Prostate gland (tissue), 2 donors: Measurements from ENCODE around the gene FAM107B. TPM values are rescaled to one million over a fixed set of nuclear protein-coding genes. Genes with fewer than 3 reads are reported as not detected.
"Not testable (repeated sequence)": the region's sequence is repeated elsewhere in the genome, so short reads cannot be mapped to it uniquely, and the experiment has no call there.

Source experiments
- DNase-seq: peaks from one replicate; pipeline ENCODE4 v3.0.0-alpha.2; 2019; ENCODE audit warnings: low spot score
- H3K27ac ChIP-seq, 2 donors: fragments of 200-600 bp; sonication (generic); 2 replicates each; pipeline ENCODE4 v1.5.1; 2017 to 2019
- H3K27me3 ChIP-seq: fragments of 200-600 bp; sonication (generic); replicated peaks from 2 replicates; pipeline ENCODE4 v1.5.1; 2019; ENCODE audit not compliant: insufficient read depth
- H3K36me3 ChIP-seq, 2 donors: fragments of 200-600 bp; sonication (generic); 1 replicate in 1 of 2; 2 replicates in 1 of 2; pipeline versions ENCODE4 v1.5.1 to v1.8.1; 2017 to 2019
- H3K4me1 ChIP-seq: fragments of 200-600 bp; sonication (generic); replicated peaks from 2 replicates; pipeline ENCODE4 v1.5.1; 2019
- H3K4me3 ChIP-seq, 2 donors: fragments of 200-600 bp; sonication (generic); 2 replicates each; pipeline ENCODE4 v1.5.1; 2017 to 2019
- H3K9me3 ChIP-seq: fragments of 200-600 bp; sonication (generic); 2 replicates; pipeline ENCODE4 v1.5.1; 2017
- CTCF ChIP-seq, 4 experiments: fragments of 200-600 bp in 2 of 4; fragments of 450-650 bp in 2 of 4; sonication (generic) in 2 of 4; IDR thresholded peaks; 1 replicate in 3 of 4; 2 replicates in 1 of 4; pipeline ENCODE4 v1.5.1; 2016 to 2019; ENCODE audit warnings: antibody characterized with exemption in 4 of 4, mild to moderate bottlenecking in 2 of 4, moderate library complexity in 2 of 4
- POLR2A ChIP-seq: fragments of 450-650 bp; IDR thresholded peaks from one replicate; pipeline ENCODE4 v1.6.1; 2016; ENCODE audit warnings: antibody characterized with exemption, mild to moderate bottlenecking
- POLR2AphosphoS5 ChIP-seq: sonication (generic); formaldehyde crosslinking; IDR thresholded peaks from one replicate; pipeline ENCODE4 v1.6.1; 2017; ENCODE audit warnings: antibody characterized with exemption
- WGBS: methylation state at CpG from one replicate; pipeline ENCODE4 v1.1.5; 2018; 5-methylcytosine and 5-hydroxymethylcytosine counted together
- intact Hi-C: fragments of 100-400 bp; cut with DNase I; formaldehyde crosslinking; loops from one replicate; pipeline ENCODE4 v1.14.2; 2022
- total RNA-seq, 2 donors: library from RNA; depleted of rRNA; stranded (reverse); fragments of >200 nt; gene quantifications; one replicate each; pipeline ENCODE4 v1.1.0, GENCODE V29; 2016

The FAM107B gene
- total RNA-seq, 2 donors from 2014 or later: 32.9 to 63.9 TPM

- no peak for DNase-seq
Observed at GRCh38 chr10:14659626-14660196, 115.0 kb downstream of the FAM107B start.

GRCh38 chr10:14659137-14659536 is 115.6 kb downstream of the FAM107B start:
- H3K4me1 ChIP-seq, H3K27me3 ChIP-seq, H3K4me3 ChIP-seq, H3K9me3 ChIP-seq, DNase-seq, intact Hi-C loops, H3K36me3 ChIP-seq, H3K27ac ChIP-seq: not testable (repeated sequence)
- WGBS: 96% methylated on average over 6 of the region's 6 CpGs

More at GRCh38 chr10:14659626-14660196, 115.0 kb downstream of the FAM107B start:
- intact Hi-C loops: no loop called here
- 87% methylated on average over 7 of the region's 7 CpGs for WGBS
- no peak for TF ChIP-seq POLR2AphosphoS5
- no peak for TF ChIP-seq POLR2A
- no peaks in the 10 kb centered on the region for H3K36me3 ChIP-seq
- H3K4me3 ChIP-seq: no peak overlapping the region
- no peaks in the 10 kb centered on the region for H3K27me3 ChIP-seq
- no peaks in the 10 kb centered on the region for H3K9me3 ChIP-seq
- H3K4me1 ChIP-seq: no peaks in the 10 kb centered on the region
- no peak overlapping the region for H3K27ac ChIP-seq

GRCh38 chr10:14658331-14659127 is 116.2 kb downstream of the FAM107B start:
- DNase-seq: no peak
- no peak for TF ChIP-seq CTCF (IDR thresholded peaks at IDR 0.05)
- no peaks in the 10 kb centered on the region for H3K9me3 ChIP-seq
- H3K27me3 ChIP-seq: no peaks in the 10 kb centered on the region
- H3K27ac ChIP-seq: no peak overlapping the region
- H3K36me3 ChIP-seq: no peaks in the 10 kb centered on the region
- 51% methylated on average over 7 of the region's 7 CpGs for WGBS
- intact Hi-C loops: no loop called here
- no peaks in the 10 kb centered on the region for H3K4me1 ChIP-seq
- no peak overlapping the region for H3K4me3 ChIP-seq

GRCh38 chr10:14656052-14656730 is 118.5 kb downstream of the FAM107B start:
- Histone ChIP-seq H3K9me3 (no peaks in the 10 kb centered on the region), H3K36me3 (no peaks in the 10 kb centered on the region), H3K4me1 (no peaks in the 10 kb centered on the region), H3K27me3 (no peaks in the 10 kb centered on the region), H3K27ac (no peak overlapping the region), H3K4me3 (no peak overlapping the region)
- WGBS: 91% methylated on average over 7 of the region's 7 CpGs
- intact Hi-C loops: no loop called here
- DNase-seq: no peak
- no peak for TF ChIP-seq CTCF (IDR thresholded peaks at IDR 0.05)
- TF ChIP-seq POLR2A: no peak
- no peak for TF ChIP-seq POLR2AphosphoS5

GRCh38 chr10:14654821-14655382 is 119.8 kb downstream of the FAM107B start:
- Histone ChIP-seq H3K36me3 (no peaks in the 10 kb centered on the region), H3K27ac (no peak overlapping the region), H3K4me3 (no peak overlapping the region), H3K9me3 (no peaks in the 10 kb centered on the region), H3K4me1 (no peaks in the 10 kb centered on the region), H3K27me3 (no peaks in the 10 kb centered on the region)
- WGBS: 93% methylated on average over 3 of the region's 3 CpGs
- intact Hi-C loops: no loop called here
- TF ChIP-seq CTCF (IDR thresholded peaks at IDR 0.05): no peak
- TF ChIP-seq POLR2AphosphoS5: no peak
- no peak for TF ChIP-seq POLR2A
- DNase-seq: no peak
